B cell (primary cell): Measurements from ENCODE around the gene ESRRA. TPM values are rescaled to one million over a fixed set of nuclear protein-coding genes. Genes with fewer than 3 reads are reported as not detected.

Source experiments
- ATAC-seq: fragments of 200-7000 bp; cut with Tn5 transposase; one replicate; pipeline ENCODE4 v1.10.0; 2021; ENCODE audit warnings: low read depth, mild to moderate bottlenecking, moderate number of reproducible peaks, moderate library complexity
- CTCF ChIA-PET: fragments of 350-600 bp; sonication (Branson Sonifier 250); formaldehyde crosslinking; loops from one replicate; lab custom pipeline; 2021; ENCODE audit warnings: antibody characterized with exemption, inconsistent platforms; lab: Charles Lee
- POLR2A ChIA-PET: fragments of 350-600 bp; sonication (Branson Sonifier 250); formaldehyde crosslinking; loops from one replicate; lab custom pipeline; 2021; ENCODE audit warnings: antibody characterized with exemption; lab: Charles Lee
- DNase-seq: peaks from one replicate; pipeline ENCODE4 v3.0.0; 2013
- H2AFZ ChIP-seq: 2 replicates; pipeline ENCODE4 v1.6.1; 2012; ENCODE audit warnings: mild to moderate bottlenecking, low read depth, low read length; ENCODE audit not compliant: insufficient read depth, poor library complexity, severe bottlenecking
- H3K27ac ChIP-seq, 2 donors: 1 replicate in 1 of 2; 2 replicates in 1 of 2; pipeline ENCODE4 v1.5.1; 2012 to 2013; ENCODE audit warnings: low read length in 2 of 2, mild to moderate bottlenecking in 2 of 2, moderate library complexity in 1 of 2
- H3K27me3 ChIP-seq, 4 experiments: fragments of 200-600 bp in 1 of 4; sonication (generic) in 1 of 4; replicated peaks in 1 of 4; 1 replicate in 2 of 4; 2 replicates in 2 of 4; pipeline versions ENCODE4 v1.6.1 to v1.7.0; 2013 to 2016; ENCODE audit warnings: low read length in 3 of 4, mild to moderate bottlenecking in 2 of 4, mixed read lengths in 1 of 4, moderate library complexity in 1 of 4; ENCODE audit not compliant: insufficient read depth in 4 of 4, control insufficient read depth in 3 of 4; ENCODE audit errors: control extremely low read depth in 1 of 4
- H3K36me3 ChIP-seq, 2 experiments: replicated peaks in 1 of 2; 1 replicate in 1 of 2; 2 replicates in 1 of 2; pipeline versions ENCODE4 v1.6.1 to v1.7.1; 2013; ENCODE audit warnings: low read length in 1 of 2; ENCODE audit not compliant: insufficient read depth in 2 of 2, control insufficient read depth in 1 of 2; ENCODE audit errors: control extremely low read depth in 1 of 2, extremely low read depth in 1 of 2
- H3K4me1 ChIP-seq, 2 donors: fragments of 200-600 bp in 1 of 2; sonication (generic) in 1 of 2; 1 replicate in 1 of 2; 2 replicates in 1 of 2; pipeline versions ENCODE4 v1.5.1 to v1.6.1; 2013 to 2017; ENCODE audit warnings: low read length in 2 of 2; ENCODE audit not compliant: control insufficient read depth in 2 of 2, insufficient read depth in 2 of 2
- H3K4me2 ChIP-seq: replicated peaks from 2 replicates; pipeline ENCODE3; 2012; ENCODE audit warnings: mild to moderate bottlenecking, low read depth, low read length; ENCODE audit not compliant: poor library complexity, severe bottlenecking
- H3K4me3 ChIP-seq, 5 experiments: fragments of 200-600 bp in 1 of 5; sonication (generic) in 1 of 5; 1 replicate in 3 of 5; 2 replicates in 2 of 5; pipeline versions ENCODE4 v1.5.1 to v1.7.0; 2011 to 2016; ENCODE audit warnings: low read length in 4 of 5, mild to moderate bottlenecking in 4 of 5, low read depth in 2 of 5, control low read depth in 1 of 5, moderate library complexity in 1 of 5; ENCODE audit not compliant: insufficient read depth in 1 of 5; ENCODE audit errors: control extremely low read depth in 1 of 5, extremely low read depth in 1 of 5
- H3K79me2 ChIP-seq: fragments of 200-600 bp; sonication (generic); one replicate; pipeline ENCODE4 v1.6.0; 2016; ENCODE audit warnings: low read length; ENCODE audit not compliant: control insufficient read depth, insufficient read depth
- H3K9ac ChIP-seq: fragments of 200-600 bp; sonication (generic); 2 replicates; pipeline ENCODE4 v1.6.1; 2017; ENCODE audit warnings: mild to moderate bottlenecking, low read length, moderate library complexity
- H3K9me3 ChIP-seq, 3 donors: one replicate each; pipeline versions ENCODE4 v1.6.1 to v1.7.1; 2013; ENCODE audit warnings: low read length in 2 of 3; ENCODE audit not compliant: control insufficient read depth in 2 of 3, insufficient read depth in 1 of 3; ENCODE audit errors: control extremely low read depth in 1 of 3
- H4K20me1 ChIP-seq: 2 replicates; pipeline ENCODE4 v1.6.0; 2012; ENCODE audit warnings: mild to moderate bottlenecking, low read length; ENCODE audit not compliant: insufficient read depth, control insufficient read depth, poor library complexity, severe bottlenecking
- H3K27ac Mint-ChIP-seq: one replicate; pipeline ENCODE4 v1.8.0; 2021; ENCODE audit warnings: mixed read lengths
- H3K27me3 Mint-ChIP-seq: one replicate; pipeline ENCODE4 v1.8.0; 2021; ENCODE audit warnings: mixed read lengths
- H3K4me1 Mint-ChIP-seq: one replicate; pipeline ENCODE4 v1.8.0; 2021; ENCODE audit warnings: mixed read lengths
- H3K4me3 Mint-ChIP-seq: one replicate; pipeline ENCODE4 v1.8.0; 2021; ENCODE audit warnings: mixed read lengths
- H3K9me3 Mint-ChIP-seq: one replicate; pipeline ENCODE4 v1.8.0; 2022; ENCODE audit warnings: mixed read lengths; ENCODE audit not compliant: insufficient read depth
- CTCF ChIP-seq: fragments of 200-600 bp; IDR thresholded peaks from one replicate; pipeline ENCODE4 v1.8.0; 2022; ENCODE audit warnings: antibody characterized with exemption, mild to moderate bottlenecking
- EZH2 ChIP-seq: IDR thresholded peaks from 2 replicates; pipeline ENCODE4 v1.6.1; 2012; ENCODE audit warnings: borderline replicate concordance, low read depth, mild to moderate bottlenecking, moderate library complexity, low read length; ENCODE audit not compliant: insufficient read depth, poor library complexity, severe bottlenecking
- WGBS: methylation state at CpG from one replicate; pipeline ENCODE4 v1.1.5; 2013; ENCODE audit warnings: missing lambda C conversion rate; ENCODE audit not compliant: insufficient coverage; 5-methylcytosine and 5-hydroxymethylcytosine counted together
- intact Hi-C: fragments of 100-400 bp; cut with micrococcal nuclease; formaldehyde crosslinking; loops from one replicate; pipeline ENCODE4 v1.10.0; 2022
- polyA plus RNA-seq: library from polyadenylated mRNA; depleted of rRNA; stranded (reverse); fragments of >200 nt; gene quantifications from 2 replicates; pipeline ENCODE4 v1.2.3, GENCODE V29; 2012
- total RNA-seq, 2 donors: library from RNA; stranded (reverse); fragments of 120-200 nt in 1 of 2; gene quantifications; 1 replicate in 1 of 2; 2 replicates in 1 of 2; pipeline versions ENCODE4 v1.2.3 to v1.2.4, GENCODE V29; 2013 to 2022

Gene ESRRA
- total and polyA plus RNA-seq, 2 donors (not counting 1 experiment from before 2014, with no cell fraction given): 16.3 to 39.6 TPM

- H3K27ac ChIP-seq: no peak overlapping the region
- H4K20me1 ChIP-seq: peaks cover 32% of the 10 kb centered on the region
- no peak overlapping the region for H3K9ac ChIP-seq
- H3K79me2 ChIP-seq: peaks cover 21% of the 10 kb centered on the region
- intact Hi-C loops: no loop called here
- H3K9me3 Mint-ChIP-seq: no peaks in the 10 kb centered on the region
- H3K27ac Mint-ChIP-seq: no peak overlapping the region
- H3K27me3 ChIP-seq: peaks cover 0 to 25% (median 15%) of the 10 kb centered on the region in 4 experiments
- 90% methylated on average over 8 of the region's 9 CpGs for whole genome bisulfite sequencing
- DNase-seq (no peak), ATAC-seq (no peak)
- H3K4me1 ChIP-seq: peaks cover 26 to 34% of the 10 kb centered on the region in 2 donors
- ChIA-PET POLR2A (no interaction called here), CTCF (interaction anchor here (2.1 to 6.8 kb wide), 3 partner anchors 14 to 84 kb away, joined by 5 to 47 read pairs (median 8); partner anchors contain the start of gene CATSPERZ)
- peaks cover 0 to 11% (median 0%) of the 10 kb centered on the region in 3 donors for H3K9me3 ChIP-seq
- H3K36me3 ChIP-seq: no peaks in the 10 kb centered on the region
- no peak overlapping the region for H3K4me3 ChIP-seq
- no peak overlapping the region for H2AFZ ChIP-seq
- no peak overlapping the region for H3K4me2 ChIP-seq
- TF ChIP-seq CTCF (no peak), EZH2 (no peak)
- H3K4me3 Mint-ChIP-seq: no peak overlapping the region
- H3K27me3 Mint-ChIP-seq: peaks cover 13% of the 10 kb centered on the region
- peaks cover 23% of the 10 kb centered on the region for H3K4me1 Mint-ChIP-seq
Observed at GRCh38 chr11:64288353-64288750, 17.0 kb upstream of the ESRRA start.

GRCh38 chr11:64289002-64289564 is 16.2 kb upstream of the ESRRA start:
- WGBS: 96% methylated on average over 12 of the region's 13 CpGs
- peaks cover 16% of the 10 kb centered on the region for H3K79me2 ChIP-seq
- H3K9me3 ChIP-seq: peaks cover 0 to 11% (median 0%) of the 10 kb centered on the region in 3 donors
- intact Hi-C loops: no loop called here
- peaks cover 32% of the 10 kb centered on the region for H4K20me1 ChIP-seq
- TF ChIP-seq CTCF: no peak
- TF ChIP-seq EZH2: no peak
- Mint-ChIP-seq H3K4me1 (peaks cover 19% of the 10 kb centered on the region), H3K27me3 (peaks cover 17% of the 10 kb centered on the region), H3K4me3 (no peak overlapping the region), H3K9me3 (no peaks in the 10 kb centered on the region), H3K27ac (no peak overlapping the region)
- H3K27ac ChIP-seq: no peak overlapping the region
- ATAC-seq (no peak), DNase-seq (no peak)
- H3K27me3 ChIP-seq: peaks cover 0 to 32% (median 20%) of the 10 kb centered on the region in 4 experiments
- no peak overlapping the region for H3K4me2 ChIP-seq
- ChIA-PET POLR2A (no interaction called here), CTCF (interaction anchor here (1.2 to 6.8 kb wide), 5 partner anchors 14 to 85 kb away, joined by 3 to 47 read pairs (median 6); partner anchors contain the start of gene CATSPERZ)
- H2AFZ ChIP-seq: no peak overlapping the region
- H3K36me3 ChIP-seq: no peaks in the 10 kb centered on the region
- peaks cover 19 to 30% of the 10 kb centered on the region in 2 donors for H3K4me1 ChIP-seq
- H3K9ac ChIP-seq: no peak overlapping the region
- H3K4me3 ChIP-seq: no peak overlapping the region
